ENCODE data around the gene RUNX1.

The RUNX1 gene

DNA sequence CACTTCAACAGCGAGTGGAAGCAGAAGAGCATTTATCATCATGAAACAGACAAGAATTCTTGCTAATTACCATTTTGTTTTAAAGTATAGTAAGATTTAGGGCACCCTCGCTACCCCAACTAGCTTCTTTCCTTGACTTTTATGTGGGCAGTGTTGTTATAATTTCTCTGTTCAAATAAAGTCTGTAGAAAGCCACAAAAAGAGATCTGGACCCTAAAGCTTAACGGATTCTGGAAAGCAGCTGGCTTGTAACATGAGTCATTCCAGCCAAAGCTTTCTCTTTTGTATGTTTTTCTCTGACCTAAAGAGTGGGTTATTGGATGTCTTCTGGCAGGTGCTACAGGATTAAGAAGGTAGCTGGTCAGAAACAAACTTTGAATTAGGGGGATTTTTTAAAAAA, 37.4 kb downstream of the RUNX1 start:
- FAIRE-seq (no peak), DNase-seq (ENCODE audit: insufficient read length) (no peak)
- TF ChIP-seq TAF1 (IDR thresholded peaks at IDR 0.05; ENCODE audit: borderline replicate concordance, low read depth, low read length) (no peak), POLR2AphosphoS5 (IDR thresholded peaks at IDR 0.05; ENCODE audit: low read depth, low read length) (no peak), POLR2A (IDR thresholded peaks at IDR 0.05; ENCODE audit: low read depth, low read length) (no peak)

- no peak for DNase-seq (ENCODE audit: insufficient read length)
- no peak for FAIRE-seq
- no peak for TF ChIP-seq POLR2AphosphoS5 (IDR thresholded peaks at IDR 0.05; ENCODE audit: low read depth, low read length)
- no peak for TF ChIP-seq TAF1 (IDR thresholded peaks at IDR 0.05; ENCODE audit: borderline replicate concordance, low read depth, low read length)
- no peak for TF ChIP-seq POLR2A (IDR thresholded peaks at IDR 0.05; ENCODE audit: low read depth, low read length)
These were observed 38.7 kb downstream of the RUNX1 start for GRCh38 chr21:35010447-35010846.

GRCh38 chr21:35007348-35007747, 41.8 kb downstream of the RUNX1 start:
- FAIRE-seq (no peak), DNase-seq (ENCODE audit: insufficient read length) (no peak)
- TF ChIP-seq POLR2AphosphoS5 (IDR thresholded peaks at IDR 0.05; ENCODE audit: low read depth, low read length) (no peak), TAF1 (IDR thresholded peaks at IDR 0.05; ENCODE audit: borderline replicate concordance, low read depth, low read length) (no peak), POLR2A (IDR thresholded peaks at IDR 0.05; ENCODE audit: low read depth, low read length) (no peak)

- no peak for DNase-seq (ENCODE audit: insufficient read length)
- TF ChIP-seq POLR2A (IDR thresholded peaks at IDR 0.05; ENCODE audit: low read depth, low read length) (no peak), TAF1 (IDR thresholded peaks at IDR 0.05; ENCODE audit: borderline replicate concordance, low read depth, low read length) (no peak), POLR2AphosphoS5 (IDR thresholded peaks at IDR 0.05; ENCODE audit: low read depth, low read length) (no peak)
- no peak for FAIRE-seq
These were observed 42.3 kb downstream of the RUNX1 start for GRCh38 chr21:35006771-35007170.

DNA sequence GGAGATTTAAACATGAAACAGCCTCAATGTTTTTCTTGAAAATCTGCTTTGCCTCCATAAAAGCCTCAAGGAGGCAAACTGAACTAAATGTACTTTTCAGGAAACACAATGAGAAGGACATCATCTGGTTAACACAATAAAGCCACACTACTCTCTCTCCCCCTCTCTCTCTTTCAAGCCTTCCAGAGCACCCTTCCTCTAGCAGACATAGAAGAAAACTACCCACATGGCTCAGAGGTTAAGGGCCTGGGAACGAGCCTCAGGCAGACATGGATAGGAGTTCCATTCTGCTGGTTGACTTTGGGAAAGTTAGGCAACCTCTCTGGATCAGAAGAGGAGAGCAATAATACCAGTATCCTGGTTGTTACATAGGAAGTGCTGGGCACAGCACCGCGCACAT, 42.9 kb downstream of the RUNX1 start:
- TF ChIP-seq POLR2A (IDR thresholded peaks at IDR 0.05; ENCODE audit: low read depth, low read length) (no peak), TAF1 (IDR thresholded peaks at IDR 0.05; ENCODE audit: borderline replicate concordance, low read depth, low read length) (no peak), POLR2AphosphoS5 (IDR thresholded peaks at IDR 0.05; ENCODE audit: low read depth, low read length) (no peak)
- FAIRE-seq (no peak), DNase-seq (ENCODE audit: insufficient read length) (no peak)

- DNase-seq (ENCODE audit: insufficient read length) = no peak
- TF ChIP-seq TAF1 (IDR thresholded peaks at IDR 0.05; ENCODE audit: borderline replicate concordance, low read depth, low read length) = no peak
- no peak for FAIRE-seq
These were observed 43.4 kb downstream of the RUNX1 start for GRCh38 chr21:35005560-35006224.

DNA sequence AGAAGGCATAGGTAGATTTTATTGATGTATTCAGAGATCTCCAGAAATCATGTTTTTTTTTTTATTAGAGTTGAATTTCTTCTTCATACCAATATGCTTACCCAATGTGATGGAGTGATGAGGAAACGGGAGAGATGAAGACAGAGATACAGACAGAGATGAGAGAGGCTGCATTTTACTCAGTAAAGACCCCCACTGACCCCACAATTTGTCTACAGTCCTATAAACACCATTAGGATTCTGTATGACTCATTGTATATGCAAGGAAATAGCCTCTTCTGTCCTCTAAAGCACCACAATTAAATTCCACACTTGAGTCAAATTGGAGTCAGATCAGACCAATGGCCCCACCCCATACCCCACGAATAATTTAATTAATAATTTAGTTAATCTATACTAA, 44.0 kb downstream of the RUNX1 start:
- FAIRE-seq (no peak), DNase-seq (ENCODE audit: insufficient read length) (no peak)
- TF ChIP-seq POLR2A (IDR thresholded peaks at IDR 0.05; ENCODE audit: low read depth, low read length) (no peak), POLR2AphosphoS5 (IDR thresholded peaks at IDR 0.05; ENCODE audit: low read depth, low read length) (no peak), TAF1 (IDR thresholded peaks at IDR 0.05; ENCODE audit: borderline replicate concordance, low read depth, low read length) (no peak)

DNA sequence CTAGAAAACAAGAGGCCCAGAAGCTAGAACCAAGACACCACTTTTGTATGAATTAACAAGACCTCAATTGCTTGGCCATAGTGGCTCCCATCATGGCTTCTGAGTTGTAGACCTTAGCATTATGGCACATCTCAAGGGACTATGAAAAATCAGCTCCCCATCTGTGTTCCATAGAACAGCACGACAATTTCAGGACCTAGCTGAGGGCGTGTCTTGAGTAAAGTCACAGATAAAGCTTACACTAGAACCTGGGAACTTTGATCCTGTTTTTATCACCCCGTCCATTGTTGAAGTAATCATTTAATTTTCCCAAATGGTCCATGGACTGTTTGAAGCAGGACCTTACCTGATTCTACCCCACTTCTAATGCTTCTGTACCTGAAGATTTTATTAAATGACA, 44.8 kb downstream of the RUNX1 start:
- TF ChIP-seq POLR2AphosphoS5 (IDR thresholded peaks at IDR 0.05; ENCODE audit: low read depth, low read length) = no peak
- TF ChIP-seq TAF1 (IDR thresholded peaks at IDR 0.05; ENCODE audit: borderline replicate concordance, low read depth, low read length) = no peak
- no peak for TF ChIP-seq POLR2A (IDR thresholded peaks at IDR 0.05; ENCODE audit: low read depth, low read length)
- no peak for DNase-seq (ENCODE audit: insufficient read length)
- FAIRE-seq = no peak

GRCh38 chr21:35002879-35003722, 46.0 kb downstream of the RUNX1 start:
- no peak for DNase-seq (ENCODE audit: insufficient read length)
- TF ChIP-seq TAF1 (IDR thresholded peaks at IDR 0.05; ENCODE audit: borderline replicate concordance, low read depth, low read length) = no peak
- FAIRE-seq = no peak

DNA sequence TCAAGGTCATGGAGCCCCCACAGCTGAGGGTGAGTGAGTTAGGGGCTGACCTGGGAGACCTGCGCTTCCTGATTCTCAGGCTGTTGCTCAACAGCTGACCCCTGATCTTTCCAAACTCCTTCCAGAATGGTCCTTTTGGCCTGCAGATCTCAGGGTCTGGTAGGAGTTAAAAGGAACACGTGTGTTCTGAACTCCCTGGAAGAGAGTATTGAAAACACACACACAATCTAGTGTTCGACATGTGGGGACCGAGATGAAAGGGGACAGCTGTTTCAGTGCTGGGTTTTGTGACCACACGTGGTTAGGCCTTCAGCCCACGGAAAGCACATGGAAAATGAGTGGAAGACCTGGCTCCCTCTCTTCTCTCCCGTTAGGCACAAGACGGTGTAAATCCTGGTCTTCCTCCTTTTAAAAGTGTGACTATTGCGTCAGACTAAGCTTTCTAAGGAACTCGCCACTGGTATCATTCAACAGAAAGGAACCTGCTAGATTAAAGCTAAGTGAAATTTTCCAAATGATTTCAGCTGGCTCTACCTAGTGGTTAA, 49.6 kb downstream of the RUNX1 start:
- no peak for TF ChIP-seq POLR2A (IDR thresholded peaks at IDR 0.05; ENCODE audit: low read depth, low read length)
- no peak for TF ChIP-seq POLR2AphosphoS5 (IDR thresholded peaks at IDR 0.05; ENCODE audit: low read depth, low read length)
- no peak for TF ChIP-seq TAF1 (IDR thresholded peaks at IDR 0.05; ENCODE audit: borderline replicate concordance, low read depth, low read length)
- no peak for FAIRE-seq
- DNase-seq (ENCODE audit: insufficient read length) = no peak

DNA sequence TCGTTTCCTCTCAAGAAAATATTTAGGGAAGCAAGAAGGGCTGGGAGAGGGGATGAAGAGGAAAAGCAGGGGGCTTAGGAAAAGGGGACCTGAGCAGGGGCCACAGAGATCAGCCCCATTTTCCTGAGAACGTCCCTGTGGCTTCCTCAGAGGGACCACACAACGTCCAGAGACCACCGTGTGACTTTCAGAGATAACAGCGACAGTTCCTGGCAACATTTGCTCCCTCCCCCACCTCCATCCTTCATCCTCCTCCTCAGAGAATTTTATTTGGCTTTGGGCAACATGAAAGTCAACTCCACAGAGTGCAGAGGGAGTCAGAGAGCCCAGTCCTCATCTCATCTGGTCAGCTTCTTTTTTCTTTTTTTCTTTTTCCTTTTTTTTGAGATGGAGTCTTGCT, 50.9 kb downstream of the RUNX1 start:
- FAIRE-seq (no peak), DNase-seq (ENCODE audit: insufficient read length) (no peak)
- TF ChIP-seq POLR2AphosphoS5 (IDR thresholded peaks at IDR 0.05; ENCODE audit: low read depth, low read length) = no peak
- no peak for TF ChIP-seq POLR2A (IDR thresholded peaks at IDR 0.05; ENCODE audit: low read depth, low read length)
- no peak for TF ChIP-seq TAF1 (IDR thresholded peaks at IDR 0.05; ENCODE audit: borderline replicate concordance, low read depth, low read length)

GRCh38 chr21:34997294-34997693, 51.8 kb downstream of the RUNX1 start:
- no peak for FAIRE-seq
- no peak for DNase-seq (ENCODE audit: insufficient read length)
- TF ChIP-seq POLR2A (IDR thresholded peaks at IDR 0.05; ENCODE audit: low read depth, low read length) (no peak), TAF1 (IDR thresholded peaks at IDR 0.05; ENCODE audit: borderline replicate concordance, low read depth, low read length) (no peak), POLR2AphosphoS5 (IDR thresholded peaks at IDR 0.05; ENCODE audit: low read depth, low read length) (no peak)
